ENCODE measurements around the gene FBXW2. TPM values are rescaled to one million over a fixed set of nuclear protein-coding genes. Genes with fewer than 3 reads are reported as not detected.

Gene FBXW2
- total and polyA plus RNA-seq, 10 donors, result 8.7 to 121 (median 90.1) TPM

DNA sequence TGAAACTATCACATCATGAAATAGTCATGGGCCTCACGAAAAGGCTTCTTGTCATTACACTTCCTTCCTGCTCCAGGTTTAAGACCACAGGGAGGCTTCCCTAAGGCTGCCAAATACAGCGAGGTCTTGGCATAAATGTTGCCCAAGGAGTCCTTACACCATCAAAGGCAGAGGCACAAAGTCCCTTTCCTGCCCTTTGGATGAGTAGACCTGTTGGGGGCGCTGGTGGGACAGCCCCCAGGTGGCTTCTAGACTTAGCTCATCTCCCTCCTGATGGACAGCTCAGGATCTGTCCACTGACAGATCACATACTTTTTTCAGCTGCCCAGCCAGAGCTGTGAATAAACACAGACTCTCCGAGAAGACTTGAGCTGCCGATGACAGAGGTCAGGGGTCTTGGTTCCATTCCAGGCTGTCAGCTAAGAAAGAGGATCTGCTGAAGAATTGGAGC is 63.4 kb downstream of the FBXW2 start:
- 45 to 59% (median 48%) methylated on average over 4 to 5 of the region's 5 CpGs for WGBS, 5 donors
- H3K27me3 ChIP-seq (replicated peaks in 1 of 7), result no peaks in the 10 kb centered on the region
- no peaks in the 10 kb centered on the region for H3K36me3 ChIP-seq
- intact Hi-C loops (cut with DNase I; ENCODE audit: low total_unique reads), result no loop called here
- TF ChIP-seq POLR2AphosphoS5 (IDR thresholded peaks at IDR 0.05), result no peak
- TF ChIP-seq, protein P1, sequence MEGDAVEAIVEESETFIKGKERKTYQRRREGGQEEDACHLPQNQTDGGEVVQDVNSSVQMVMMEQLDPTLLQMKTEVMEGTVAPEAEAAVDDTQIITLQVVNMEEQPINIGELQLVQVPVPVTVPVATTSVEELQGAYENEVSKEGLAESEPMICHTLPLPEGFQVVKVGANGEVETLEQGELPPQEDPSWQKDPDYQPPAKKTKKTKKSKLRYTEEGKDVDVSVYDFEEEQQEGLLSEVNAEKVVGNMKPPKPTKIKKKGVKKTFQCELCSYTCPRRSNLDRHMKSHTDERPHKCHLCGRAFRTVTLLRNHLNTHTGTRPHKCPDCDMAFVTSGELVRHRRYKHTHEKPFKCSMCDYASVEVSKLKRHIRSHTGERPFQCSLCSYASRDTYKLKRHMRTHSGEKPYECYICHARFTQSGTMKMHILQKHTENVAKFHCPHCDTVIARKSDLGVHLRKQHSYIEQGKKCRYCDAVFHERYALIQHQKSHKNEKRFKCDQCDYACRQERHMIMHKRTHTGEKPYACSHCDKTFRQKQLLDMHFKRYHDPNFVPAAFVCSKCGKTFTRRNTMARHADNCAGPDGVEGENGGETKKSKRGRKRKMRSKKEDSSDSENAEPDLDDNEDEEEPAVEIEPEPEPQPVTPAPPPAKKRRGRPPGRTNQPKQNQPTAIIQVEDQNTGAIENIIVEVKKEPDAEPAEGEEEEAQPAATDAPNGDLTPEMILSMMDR (IDR thresholded peaks at IDR 0.05 in 8 of 11, conservative IDR thresholded peaks at IDR 0.05 in 3 of 11), result peak in 1 of 11 experiments; percentile 18
- TF ChIP-seq POLR2A (IDR thresholded peaks at IDR 0.05), result no peak
- peaks cover 0 to 54% (median 9%) of the 10 kb centered on the region in 6 donors for H3K4me1 ChIP-seq
- H3K27ac ChIP-seq, result peak overlapping the region in 5 of 8 donors; percentile 15 to 97 (median 41)
- H3K9me3 ChIP-seq, result no peaks in the 10 kb centered on the region
- DNase-seq, result no peak
- H3K4me3 ChIP-seq, result no peak overlapping the region

DNA sequence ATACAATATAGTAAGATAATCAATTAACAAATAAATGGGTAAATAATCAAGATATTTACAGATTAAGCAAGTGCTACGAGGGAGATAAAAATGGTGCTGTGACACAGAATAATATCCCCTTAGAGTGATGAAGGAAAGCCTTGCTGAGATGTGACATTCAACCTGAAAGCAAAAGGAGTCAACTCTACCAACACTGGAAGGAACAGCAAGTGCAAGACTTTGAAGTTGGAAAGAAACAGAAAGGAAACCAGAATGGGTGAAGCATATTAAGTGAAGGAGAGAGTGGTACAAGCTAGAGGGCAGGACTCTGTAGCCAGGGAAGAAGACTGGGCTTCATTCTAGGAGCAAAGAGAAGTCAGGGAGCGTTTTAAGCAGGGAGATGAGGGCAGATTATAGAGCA is 66.7 kb downstream of the FBXW2 start:
- TF ChIP-seq, protein P1 (IDR thresholded peaks at IDR 0.05 in 8 of 11, conservative IDR thresholded peaks at IDR 0.05 in 3 of 11), result no peak
- TF ChIP-seq POLR2A (IDR thresholded peaks at IDR 0.05), result no peak
- H3K36me3 ChIP-seq, result no peaks in the 10 kb centered on the region
- H3K4me3 ChIP-seq, result no peak overlapping the region
- WGBS, 5 donors, result 83 to 89% (median 88%) methylated on average over 2 of the region's 2 CpGs
- no peak for DNase-seq
- H3K27ac ChIP-seq, result no peak overlapping the region
- no peaks in the 10 kb centered on the region for H3K9me3 ChIP-seq
- no peaks in the 10 kb centered on the region for H3K27me3 ChIP-seq (replicated peaks in 1 of 7)
- peaks cover 0 to 30% (median 0%) of the 10 kb centered on the region in 6 donors for H3K4me1 ChIP-seq
- intact Hi-C loops (cut with DNase I; ENCODE audit: low total_unique reads), result no loop called here

DNA sequence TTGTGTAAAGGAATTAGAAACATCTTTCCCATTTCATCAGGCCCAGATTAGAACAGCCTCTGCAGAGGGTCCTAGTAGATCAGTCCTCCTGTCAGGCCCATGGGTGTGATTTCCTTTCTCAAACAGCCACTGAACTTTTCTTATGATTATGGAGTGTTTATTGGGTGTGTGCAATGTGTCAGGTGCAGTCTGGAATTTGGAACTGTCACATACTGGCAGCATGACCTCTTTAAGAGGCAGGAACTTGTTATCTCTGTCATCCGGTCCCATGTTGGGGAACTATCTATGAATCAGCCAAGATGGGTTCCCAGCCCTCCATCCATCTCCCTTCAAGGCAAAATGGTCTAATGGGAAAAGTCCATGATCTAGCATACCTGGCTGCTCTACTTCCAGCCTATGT is 67.3 kb downstream of the FBXW2 start:
- intact Hi-C loops (cut with DNase I; ENCODE audit: low total_unique reads), result no loop called here
- no peaks in the 10 kb centered on the region for H3K36me3 ChIP-seq
- no peak for DNase-seq
- peaks cover 0 to 24% (median 0%) of the 10 kb centered on the region in 6 donors for H3K4me1 ChIP-seq
- no peaks in the 10 kb centered on the region for H3K9me3 ChIP-seq
- H3K27ac ChIP-seq, result no peak overlapping the region
- 50 to 86% (median 69%) methylated on average over 1 of the region's 1 CpG for WGBS, 5 donors
- TF ChIP-seq POLR2AphosphoS5 (IDR thresholded peaks at IDR 0.05) (no peak), POLR2A (IDR thresholded peaks at IDR 0.05) (no peak)
- TF ChIP-seq, protein P1 (IDR thresholded peaks at IDR 0.05 in 8 of 11, conservative IDR thresholded peaks at IDR 0.05 in 3 of 11), result no peak
- no peaks in the 10 kb centered on the region for H3K27me3 ChIP-seq (replicated peaks in 1 of 7)
- H3K4me3 ChIP-seq, result no peak overlapping the region

DNA sequence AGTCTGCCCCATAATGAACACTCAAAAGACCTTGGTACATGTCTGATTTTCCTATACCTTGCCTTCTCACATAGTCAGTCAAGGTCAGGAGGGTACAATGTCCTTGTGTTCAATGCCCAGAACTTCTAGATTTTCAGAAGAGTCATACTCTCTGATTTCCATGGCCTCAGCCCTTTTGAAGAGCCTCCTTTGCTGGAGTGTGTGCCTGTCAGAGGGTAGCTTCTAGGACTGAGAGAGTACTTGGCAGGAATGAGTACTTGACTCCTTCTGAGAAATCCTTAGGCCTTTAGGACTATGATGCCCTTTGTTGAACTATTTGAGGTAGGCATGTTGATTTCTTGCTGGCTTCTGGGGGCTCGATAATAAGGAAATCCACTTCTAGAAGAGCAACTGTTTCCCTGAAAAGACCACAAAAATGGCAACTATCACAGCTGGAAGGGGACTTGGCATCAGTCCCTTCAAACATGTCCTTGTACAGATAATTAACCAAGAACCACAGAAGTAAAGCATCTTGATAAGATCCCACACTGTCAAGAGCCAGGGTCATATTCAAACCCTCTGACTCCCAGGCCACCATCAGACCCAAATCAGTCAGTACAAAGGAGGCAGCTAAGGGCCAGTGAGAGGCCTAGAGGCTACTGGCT is 68.3 kb downstream of the FBXW2 start:
- no peak for DNase-seq
- TF ChIP-seq POLR2AphosphoS5 (IDR thresholded peaks at IDR 0.05) (no peak), POLR2A (IDR thresholded peaks at IDR 0.05) (no peak)
- TF ChIP-seq, protein P1 (IDR thresholded peaks at IDR 0.05 in 8 of 11, conservative IDR thresholded peaks at IDR 0.05 in 3 of 11), result no peak

More for the DNA sequence above, 68.3 kb downstream of the FBXW2 start:
- WGBS, 5 donors, result 54 to 83% (median 65%) methylated on average over 1 of the region's 1 CpG
- no peaks in the 10 kb centered on the region for H3K36me3 ChIP-seq
- no peaks in the 10 kb centered on the region for H3K9me3 ChIP-seq
- intact Hi-C loops (cut with DNase I; ENCODE audit: low total_unique reads), result no loop called here
- no peak overlapping the region for H3K4me3 ChIP-seq
- no peaks in the 10 kb centered on the region for H3K27me3 ChIP-seq (replicated peaks in 1 of 7)
- peaks cover 0 to 16% (median 0%) of the 10 kb centered on the region in 6 donors for H3K4me1 ChIP-seq
- no peak overlapping the region for H3K27ac ChIP-seq
